OCI-LY7 (cell line): Measurements from ENCODE around the gene KLK7. TPM values are rescaled to one million over a fixed set of nuclear protein-coding genes. Genes with fewer than 3 reads are reported as not detected.

ENCODE experiments used
- BruUV-seq: library from RNA; stranded (reverse); fragments of 400-500 nt; replicated peaks from 2 replicates; lab custom pipeline; 2021; lab: Mats Ljungman, UMichigan
- CTCF ChIA-PET: fragments of 300-600 bp; sonication (Branson Sonifier 250); formaldehyde crosslinking; loops from one replicate; lab custom pipeline; 2022; ENCODE audit warnings: antibody characterized with exemption; ENCODE audit not compliant: unreplicated experiment; lab: Charles Lee
- POLR2A ChIA-PET: fragments of 300-600 bp; sonication (Branson Sonifier 250); formaldehyde crosslinking; loops from one replicate; lab custom pipeline; 2022; ENCODE audit warnings: antibody characterized with exemption; lab: Charles Lee
- DNase-seq: peaks from one replicate; pipeline ENCODE4 v3.0.0-alpha.2; 2015; ENCODE audit warnings: low spot score
- H2AFZ ChIP-seq: fragments of 200-600 bp; sonication (generic), shearing (Covaris generic); 2 replicates; pipeline ENCODE4 v1.6.1; 2014; ENCODE audit warnings: mild to moderate bottlenecking, antibody characterized with exemption, low read length, moderate library complexity
- H3K27ac ChIP-seq: fragments of 200-600 bp; sonication (generic); 2 replicates; pipeline ENCODE4 v1.5.1; 2014; ENCODE audit warnings: mixed run types, low read depth, mild to moderate bottlenecking, moderate library complexity, low read length, inconsistent platforms; ENCODE audit not compliant: poor library complexity, severe bottlenecking
- H3K36me3 ChIP-seq: fragments of 200-600 bp; sonication (generic); 2 replicates; pipeline ENCODE4 v1.6.1; 2014; ENCODE audit warnings: mild to moderate bottlenecking, antibody characterized with exemption, low read length, moderate library complexity, mixed read lengths; ENCODE audit not compliant: insufficient read depth
- H3K4me1 ChIP-seq: fragments of 200-600 bp; sonication (generic); 2 replicates; pipeline ENCODE4 v1.5.1; 2014; ENCODE audit warnings: mild to moderate bottlenecking, low read length; ENCODE audit not compliant: insufficient read depth, poor library complexity, severe bottlenecking
- H3K4me2 ChIP-seq: fragments of 200-600 bp; sonication (generic); 2 replicates; pipeline ENCODE4 v1.6.1; 2014; ENCODE audit warnings: mild to moderate bottlenecking, low read length
- H3K4me3 ChIP-seq: fragments of 200-600 bp; sonication (generic); 2 replicates; pipeline ENCODE4 v1.5.1; 2014; ENCODE audit warnings: mild to moderate bottlenecking, low read depth, low read length; ENCODE audit not compliant: poor library complexity, severe bottlenecking
- H3K79me2 ChIP-seq: fragments of 200-600 bp; sonication (generic); 2 replicates; pipeline ENCODE4 v1.6.1; 2016; ENCODE audit warnings: low read depth, mild to moderate bottlenecking, low read length, moderate library complexity, mixed read lengths; ENCODE audit not compliant: insufficient read depth
- H3K9me2 ChIP-seq: fragments of 200-600 bp; sonication (generic); 2 replicates; pipeline ENCODE4 v1.6.1; 2016; ENCODE audit warnings: mild to moderate bottlenecking, low read length, mixed read lengths; ENCODE audit not compliant: insufficient read depth
- H3K9me3 ChIP-seq: fragments of 200-600 bp; sonication (generic); 2 replicates; pipeline ENCODE4 v1.6.1; 2014; ENCODE audit warnings: mild to moderate bottlenecking, mixed run types, low read length, mixed read lengths
- H4K20me1 ChIP-seq: fragments of 200-600 bp; sonication (generic); 2 replicates; pipeline ENCODE4 v1.6.1; 2014; ENCODE audit warnings: mild to moderate bottlenecking, antibody characterized with exemption, low read length, moderate library complexity, mixed read lengths; ENCODE audit not compliant: insufficient read depth
- CTCF ChIP-seq: fragments of 200-600 bp; sonication (generic); conservative IDR thresholded peaks from 2 replicates; pipeline ENCODE4 v1.5.1; 2014; ENCODE audit warnings: mild to moderate bottlenecking, antibody characterized with exemption, low read length, moderate library complexity, mixed read lengths
- EZH2phosphoT487 ChIP-seq: fragments of 200-600 bp; sonication (generic); IDR thresholded peaks from 2 replicates; pipeline ENCODE4 v1.6.1; 2018; ENCODE audit warnings: low read depth, borderline replicate concordance, mild to moderate bottlenecking, mixed run types, antibody characterized with exemption, low read length, moderate library complexity, mixed read lengths
- intact Hi-C: fragments of 100-400 bp; cut with micrococcal nuclease; formaldehyde crosslinking; loops from one replicate; pipeline ENCODE4 v1.10.0; 2022; ENCODE audit not compliant: unreplicated experiment
- total RNA-seq, 2 experiments: library from RNA; depleted of rRNA in 1 of 2; stranded (reverse); fragments of >200 nt in 1 of 2; shearing (Covaris generic) in 1 of 2; gene quantifications; 2 replicates each; pipeline ENCODE4 v1.2.3, GENCODE V29; 2014 to 2022

KLK7 gene
- total RNA-seq, 2 experiments from 2014 or later = not detected

GRCh38 chr19:51000981-51001380, 17.3 kb upstream of the KLK7 start:
- no peak for DNase-seq
- CTCF ChIA-PET = no interaction called here
- Histone ChIP-seq H2AFZ (no peak overlapping the region), H3K4me2 (no peak overlapping the region), H3K9me2 (no peaks in the 10 kb centered on the region), H3K79me2 (no peaks in the 10 kb centered on the region), H3K36me3 (no peaks in the 10 kb centered on the region), H3K27ac (no peak overlapping the region), H4K20me1 (no peaks in the 10 kb centered on the region), H3K4me1 (no peaks in the 10 kb centered on the region), H3K9me3 (no peaks in the 10 kb centered on the region), H3K4me3 (no peak overlapping the region)
- TF ChIP-seq EZH2phosphoT487 = no peak
- TF ChIP-seq CTCF = no peak
- BruUV-seq = no TSS peak
- intact Hi-C loops = no loop called here
- POLR2A ChIA-PET = no interaction called here

GRCh38 chr19:51000426-51000825, 16.7 kb upstream of the KLK7 start:
- ChIA-PET CTCF (no interaction called here), POLR2A (no interaction called here)
- no peaks in the 10 kb centered on the region for H4K20me1 ChIP-seq
- H3K36me3 ChIP-seq = no peaks in the 10 kb centered on the region
- no peaks in the 10 kb centered on the region for H3K79me2 ChIP-seq
- H3K9me2 ChIP-seq = no peaks in the 10 kb centered on the region
- intact Hi-C loops = no loop called here
- no peak overlapping the region for H3K4me3 ChIP-seq
- no peak for TF ChIP-seq CTCF
- no peak for TF ChIP-seq EZH2phosphoT487
- no TSS peak for BruUV-seq
- H3K4me1 ChIP-seq = no peaks in the 10 kb centered on the region
- H3K4me2 ChIP-seq = no peak overlapping the region
- no peak overlapping the region for H2AFZ ChIP-seq
- H3K9me3 ChIP-seq = no peaks in the 10 kb centered on the region
- DNase-seq = no peak
- no peak overlapping the region for H3K27ac ChIP-seq

GRCh38 chr19:50998686-50999085, 15.0 kb upstream of the KLK7 start:
- Histone ChIP-seq H3K4me3 (no peak overlapping the region), H3K4me2 (no peak overlapping the region), H3K9me3 (peaks cover 12% of the 10 kb centered on the region; the same call in 1 of the 2 replicates), H4K20me1 (no peaks in the 10 kb centered on the region), H3K27ac (no peak overlapping the region), H3K36me3 (no peaks in the 10 kb centered on the region), H3K9me2 (no peaks in the 10 kb centered on the region), H3K4me1 (no peaks in the 10 kb centered on the region), H2AFZ (no peak overlapping the region), H3K79me2 (no peaks in the 10 kb centered on the region)
- ChIA-PET POLR2A (no interaction called here), CTCF (no interaction called here)
- no peak for TF ChIP-seq EZH2phosphoT487
- no peak for TF ChIP-seq CTCF
- intact Hi-C loops = no loop called here
- DNase-seq = no peak
- no TSS peak for BruUV-seq
